SU-DHL-6 (cell line): Measurements from ENCODE around the gene GPR35.

Experiments
- CTCF ChIP-seq: fragments of 200-600 bp; sonication (generic); IDR thresholded peaks from one replicate; pipeline ENCODE4 v1.5.1; 2017; ENCODE audit warnings: antibody characterized with exemption, mild to moderate bottlenecking, low read length, moderate library complexity; ENCODE audit not compliant: insufficient read depth, poor library complexity, severe bottlenecking
- EZH2phosphoT487 ChIP-seq: fragments of 200-600 bp; sonication (generic), shearing (Covaris generic); conservative IDR thresholded peaks from 2 replicates; pipeline ENCODE4 v1.6.1; 2018; ENCODE audit warnings: mild to moderate bottlenecking, antibody characterized with exemption, low read length, moderate library complexity, mixed read lengths

GRCh38 chr2:240646900-240647502 lies 21.7 kb downstream of the GPR35 start:
- TF ChIP-seq CTCF (no peak), EZH2phosphoT487 (no peak)
